GM23248 (cell line): ENCODE data around the gene ISM1.

Experiments used
- EZH2 ChIP-seq: fragments of 200-600 bp; sonication (generic); IDR thresholded peaks from 2 replicates; pipeline ENCODE4 v1.6.1; 2018; ENCODE audit warnings: antibody characterized with exemption, mild to moderate bottlenecking; ENCODE audit not compliant: insufficient read depth, poor library complexity, severe bottlenecking
- EZH2phosphoT487 ChIP-seq: fragments of 200-600 bp; sonication (generic); IDR thresholded peaks from 2 replicates; pipeline ENCODE4 v1.6.1; 2018; ENCODE audit warnings: antibody characterized with exemption, moderate library complexity, mild to moderate bottlenecking, low read depth; ENCODE audit not compliant: insufficient read depth

GRCh38 chr20:13322621-13323020 is 101.5 kb downstream of the ISM1 start:
- TF ChIP-seq EZH2: no peak
- TF ChIP-seq EZH2phosphoT487: no peak
